PC-9 (cell line): ENCODE data around the gene LINC00632.

Source experiments
- CTCF ChIP-seq: fragments of 200-600 bp; sonication (generic); conservative IDR thresholded peaks from 2 replicates; pipeline ENCODE4 v1.6.1; 2017; ENCODE audit warnings: mixed run types, antibody characterized with exemption, mild to moderate bottlenecking, moderate library complexity
- EZH2 ChIP-seq: fragments of 200-600 bp; sonication (generic); IDR thresholded peaks from 2 replicates; pipeline ENCODE4 v1.8.0; 2017; ENCODE audit warnings: antibody characterized with exemption, low read depth

GRCh38 chrX:140776320-140776719 is 66.8 kb downstream of the LINC00632 start:
- TF ChIP-seq CTCF (no peak), EZH2 (no peak)
